NCI-H1048 (cell line): Measurements from ENCODE around the gene MTRR.

Experiments
- DNase-seq: peaks from one replicate; lab custom pipeline; 2025; lab: John Stamatoyannopoulos, UW

MTRR gene

GRCh38 chr5:7868773-7869473 lies at the start of gene MTRR, which contains the start of gene FASTKD3:
Gene MTRR (plus strand): TSS chr5:7869148. CDS start chr5:7870795, 1,647 bp downstream.
Gene FASTKD3 (minus strand): TSS chr5:7869031. CDS start chr5:7868083, 948 bp downstream.
- DNase-seq: peak; percentile 78

- DNase-seq: no peak
Observed at GRCh38 chr5:7822449-7822848, 46.5 kb upstream of the MTRR start.

GRCh38 chr5:7823594-7823993 lies 45.4 kb upstream of the MTRR start:
- no peak for DNase-seq

- DNase-seq: no peak
Observed at GRCh38 chr5:7824995-7825394, 44.0 kb upstream of the MTRR start.

GRCh38 chr5:7825630-7826029 lies 43.3 kb upstream of the MTRR start:
- DNase-seq: no peak

- DNase-seq: peak; percentile 17
Observed at GRCh38 chr5:7827610-7828009, 41.3 kb upstream of the MTRR start.

GRCh38 chr5:7828269-7828668 lies 40.7 kb upstream of the MTRR start:
- DNase-seq: no peak

- no peak for DNase-seq
Observed at GRCh38 chr5:7834982-7835381, 34.0 kb upstream of the MTRR start.

- DNase-seq: no peak
Observed at GRCh38 chr5:7837403-7837802, 31.5 kb upstream of the MTRR start.

GRCh38 chr5:7842531-7842930 lies 26.4 kb upstream of the MTRR start:
- DNase-seq: no peak

- no peak for DNase-seq
Observed at GRCh38 chr5:7844901-7845300, 24.0 kb upstream of the MTRR start.

GRCh38 chr5:7845557-7845956 lies 23.4 kb upstream of the MTRR start:
- no peak for DNase-seq

- no peak for DNase-seq
Observed at GRCh38 chr5:7846327-7846726, 22.6 kb upstream of the MTRR start.

- DNase-seq: no peak
Observed at GRCh38 chr5:7848296-7848695, 20.7 kb upstream of the MTRR start.

- DNase-seq: no peak
Observed at GRCh38 chr5:7849681-7850394, 19.1 kb upstream of the MTRR start.

- DNase-seq: no peak
Observed at GRCh38 chr5:7850395-7851239, 18.3 kb upstream of the MTRR start, which contains the start of gene CFAP90. Gene CFAP90 (minus strand): TSS chr5:7851133. CDS start chr5:7851021, 112 bp downstream.

- no peak for DNase-seq
Observed at GRCh38 chr5:7851240-7851592, 17.7 kb upstream of the MTRR start.

GRCh38 chr5:7851617-7852289 lies 17.2 kb upstream of the MTRR start:
- no peak for DNase-seq

GRCh38 chr5:7852542-7852941 lies 16.4 kb upstream of the MTRR start:
- no peak for DNase-seq

- no peak for DNase-seq
Observed at GRCh38 chr5:7852988-7853387, 16.0 kb upstream of the MTRR start.

GRCh38 chr5:7855611-7856010 lies 13.3 kb upstream of the MTRR start:
- no peak for DNase-seq

GRCh38 chr5:7856855-7857254 lies 12.1 kb upstream of the MTRR start:
- DNase-seq: no peak
